GM21528 (cell line): Measurements from ENCODE around the gene APPL2.
"Not testable (repeated sequence)": the region's sequence is repeated elsewhere in the genome, so short reads cannot be mapped to it uniquely, and the experiment has no call there.

Experiments used
- ATAC-seq: cut with Tn5 transposase; IDR thresholded peaks from one replicate; pipeline ENCODE4 v1.9.1; 2021; ENCODE audit warnings: mild to moderate bottlenecking, moderate library complexity; ENCODE audit not compliant: unreplicated experiment, low FRiP score

APPL2 gene

GRCh38 chr12:105257321-105257728 lies 21.4 kb upstream of the APPL2 start:
- no peak for ATAC-seq

- ATAC-seq, result no peak
Measured at GRCh38 chr12:105256921-105257320, 20.9 kb upstream of the APPL2 start.

GRCh38 chr12:105256431-105256830 lies 20.5 kb upstream of the APPL2 start:
- ATAC-seq, result not testable (repeated sequence)

GRCh38 chr12:105256011-105256410 lies 20.0 kb upstream of the APPL2 start:
- no peak for ATAC-seq

- ATAC-seq, result no peak
Measured at GRCh38 chr12:105253866-105254513, 18.0 kb upstream of the APPL2 start.

- ATAC-seq, result no peak
Measured at GRCh38 chr12:105252901-105253300, 16.9 kb upstream of the APPL2 start.

- ATAC-seq, result not testable (repeated sequence)
Measured at GRCh38 chr12:105245776-105246427, 9.9 kb upstream of the APPL2 start.

GRCh38 chr12:105245291-105245690 lies 9.3 kb upstream of the APPL2 start:
- ATAC-seq, result no peak

GRCh38 chr12:105240228-105240627 lies 4.3 kb upstream of the APPL2 start:
- no peak for ATAC-seq

- ATAC-seq, result no peak
Measured at GRCh38 chr12:105239304-105239703, 3.3 kb upstream of the APPL2 start.

- no peak for ATAC-seq
Measured at GRCh38 chr12:105237666-105238065, 1.7 kb upstream of the APPL2 start.

- peak; percentile 7 for ATAC-seq
Measured at GRCh38 chr12:105235281-105235731, 668 bp downstream of the APPL2 start.

- no peak for ATAC-seq
Measured at GRCh38 chr12:105234197-105234596, 1.8 kb downstream of the APPL2 start.

GRCh38 chr12:105233041-105233905 lies 2.7 kb downstream of the APPL2 start:
- ATAC-seq, result no peak

GRCh38 chr12:105231396-105231795 lies 4.6 kb downstream of the APPL2 start:
- no peak for ATAC-seq

- no peak for ATAC-seq
Measured at GRCh38 chr12:105229371-105229770, 6.6 kb downstream of the APPL2 start.

GRCh38 chr12:105228966-105229365 lies 7.0 kb downstream of the APPL2 start:
- ATAC-seq, result no peak

GRCh38 chr12:105228494-105228893 lies 7.5 kb downstream of the APPL2 start:
- no peak for ATAC-seq

- ATAC-seq, result no peak
Measured at GRCh38 chr12:105227879-105228278, 8.1 kb downstream of the APPL2 start.

- no peak for ATAC-seq
Measured at GRCh38 chr12:105226219-105226618, 9.8 kb downstream of the APPL2 start.

GRCh38 chr12:105225505-105226015 lies 10.4 kb downstream of the APPL2 start:
- no peak for ATAC-seq
